ENCODE measurements around the gene NCOA1. TPM values are rescaled to one million over a fixed set of nuclear protein-coding genes. Genes with fewer than 3 reads are reported as not detected.

The NCOA1 gene
- total RNA-seq, 2 experiments from 2014 or later: 6.1 to 12.1 TPM

GRCh38 chr2:24704692-24705091 is 213.6 kb downstream of the NCOA1 start:
- BruUV-seq (replicated peaks): no TSS peak
- CTCF ChIA-PET (ENCODE audit: unreplicated experiment): no interaction called here
- Histone ChIP-seq H3K27ac (ENCODE audit: low read depth, low read length, poor library complexity, severe bottlenecking) (no peak overlapping the region), H3K9me2 (ENCODE audit: insufficient read depth, low read length) (no peaks in the 10 kb centered on the region), H3K4me1 (ENCODE audit: insufficient read depth, low read length, poor library complexity, severe bottlenecking) (no peaks in the 10 kb centered on the region), H2AFZ (ENCODE audit: low read length) (no peak overlapping the region), H3K36me3 (ENCODE audit: insufficient read depth, low read length) (no peaks in the 10 kb centered on the region), H3K4me2 (ENCODE audit: low read length) (no peak overlapping the region), H3K4me3 (ENCODE audit: low read depth, low read length, poor library complexity, severe bottlenecking) (no peak overlapping the region), H3K9me3 (ENCODE audit: low read length) (no peaks in the 10 kb centered on the region), H4K20me1 (ENCODE audit: insufficient read depth, low read length) (no peaks in the 10 kb centered on the region), H3K79me2 (ENCODE audit: insufficient read depth, low read depth, low read length) (no peaks in the 10 kb centered on the region)
- TF ChIP-seq CTCF (conservative IDR thresholded peaks at IDR 0.05; ENCODE audit: low read length): no peak
- TF ChIP-seq EZH2phosphoT487 (IDR thresholded peaks at IDR 0.05; ENCODE audit: borderline replicate concordance, low read depth, low read length): no peak
- POLR2A ChIA-PET: interaction anchor here (0.7 kb wide), 1 partner anchor 13 kb away, joined by 3 read pairs; no protein-coding TSS in a partner anchor
- intact Hi-C loops (cut with micrococcal nuclease; ENCODE audit: unreplicated experiment): no loop called here
- no peak for DNase-seq (ENCODE audit: low spot score)

GRCh38 chr2:24707143-24707542 is 216.1 kb downstream of the NCOA1 start:
- POLR2A ChIA-PET: interaction anchor here (0.6 kb wide), 1 partner anchor 179 kb away, joined by 4 read pairs; no protein-coding TSS in a partner anchor
- intact Hi-C loops (cut with micrococcal nuclease; ENCODE audit: unreplicated experiment): no loop called here

More at GRCh38 chr2:24707143-24707542, 216.1 kb downstream of the NCOA1 start:
- Histone ChIP-seq H3K4me2 (ENCODE audit: low read length) (no peak overlapping the region), H3K27ac (ENCODE audit: low read depth, low read length, poor library complexity, severe bottlenecking) (no peak overlapping the region), H3K4me1 (ENCODE audit: insufficient read depth, low read length, poor library complexity, severe bottlenecking) (no peaks in the 10 kb centered on the region), H3K36me3 (ENCODE audit: insufficient read depth, low read length) (no peaks in the 10 kb centered on the region), H3K9me3 (ENCODE audit: low read length) (no peaks in the 10 kb centered on the region), H4K20me1 (ENCODE audit: insufficient read depth, low read length) (no peaks in the 10 kb centered on the region), H3K4me3 (ENCODE audit: low read depth, low read length, poor library complexity, severe bottlenecking) (no peak overlapping the region), H2AFZ (ENCODE audit: low read length) (no peak overlapping the region), H3K79me2 (ENCODE audit: insufficient read depth, low read depth, low read length) (no peaks in the 10 kb centered on the region), H3K9me2 (ENCODE audit: insufficient read depth, low read length) (no peaks in the 10 kb centered on the region)
- no peak for DNase-seq (ENCODE audit: low spot score)
- no TSS peak for BruUV-seq (replicated peaks)
- TF ChIP-seq CTCF (conservative IDR thresholded peaks at IDR 0.05; ENCODE audit: low read length) (no peak), EZH2phosphoT487 (IDR thresholded peaks at IDR 0.05; ENCODE audit: borderline replicate concordance, low read depth, low read length) (no peak)
- CTCF ChIA-PET (ENCODE audit: unreplicated experiment): no interaction called here

Data from OCI-LY7 (cell line).